ENCODE data around the gene DGCR6.
"Not testable (repeated sequence)": the region's sequence is repeated elsewhere in the genome, so short reads cannot be mapped to it uniquely, and the experiment has no call there.

The DGCR6 gene

GRCh38 chr22:18961201-18961600 is 55.1 kb downstream of the DGCR6 start:
- DNase-seq = not testable (repeated sequence)
